Spinal cord (tissue), 10 donors: ENCODE measurements around the gene DGKI. TPM values are rescaled to one million over a fixed set of nuclear protein-coding genes. Genes with fewer than 3 reads are reported as not detected.
A peak's percentile ranks its signal among the peaks of the same experiment; 100 is the strongest.

Experiments used
- DNase-seq, 6 donors: peaks; one replicate each; pipeline versions ENCODE4 v3.0.0 to v3.0.0-alpha.2; 2013 to 2015; ENCODE audit warnings: low spot score in 6 of 6, low read depth in 4 of 6
- H3K27ac ChIP-seq: one replicate; pipeline ENCODE4 v1.5.1; 2013; ENCODE audit warnings: low read depth, low read length, control low read depth
- H3K27me3 ChIP-seq: one replicate; pipeline ENCODE4 v1.6.1; 2013; ENCODE audit warnings: low read length; ENCODE audit not compliant: control insufficient read depth, insufficient read depth
- H3K36me3 ChIP-seq: one replicate; pipeline ENCODE4 v1.6.1; 2013; ENCODE audit warnings: low read length; ENCODE audit not compliant: control insufficient read depth, insufficient read depth
- H3K4me1 ChIP-seq: one replicate; pipeline ENCODE4 v1.6.1; 2013; ENCODE audit warnings: low read length; ENCODE audit not compliant: control insufficient read depth, insufficient read depth
- H3K4me3 ChIP-seq: one replicate; pipeline ENCODE4 v1.5.1; 2013; ENCODE audit warnings: low read depth, low read length, control low read depth
- H3K9me3 ChIP-seq: one replicate; pipeline ENCODE4 v1.6.1; 2013; ENCODE audit warnings: low read length; ENCODE audit not compliant: control insufficient read depth, insufficient read depth
- WGBS: methylation state at CpG from one replicate; pipeline ENCODE4 v1.1.5; 2013; ENCODE audit warnings: missing lambda C conversion rate; ENCODE audit not compliant: insufficient coverage; 5-methylcytosine and 5-hydroxymethylcytosine counted together
- polyA plus RNA-seq, 2 donors: library from polyadenylated mRNA; unstranded; fragments of 120-200 nt; gene quantifications; one replicate each; pipeline ENCODE4 v1.2.1, GENCODE V29; 2013; ENCODE audit not compliant: insufficient read length in 2 of 2
- total RNA-seq, 2 donors: library from RNA; depleted of rRNA in 1 of 2; stranded (reverse); fragments of 120-200 nt in 1 of 2; fragments of >200 nt in 1 of 2; gene quantifications; one replicate each; pipeline versions ENCODE4 v1.2.3 to v1.2.4, GENCODE V29; 2013 to 2014
- donor health status: healthy.

DGKI gene
- total and polyA plus RNA-seq, 4 donors: 12.4 to 75.0 (median 22.7) TPM

DNA sequence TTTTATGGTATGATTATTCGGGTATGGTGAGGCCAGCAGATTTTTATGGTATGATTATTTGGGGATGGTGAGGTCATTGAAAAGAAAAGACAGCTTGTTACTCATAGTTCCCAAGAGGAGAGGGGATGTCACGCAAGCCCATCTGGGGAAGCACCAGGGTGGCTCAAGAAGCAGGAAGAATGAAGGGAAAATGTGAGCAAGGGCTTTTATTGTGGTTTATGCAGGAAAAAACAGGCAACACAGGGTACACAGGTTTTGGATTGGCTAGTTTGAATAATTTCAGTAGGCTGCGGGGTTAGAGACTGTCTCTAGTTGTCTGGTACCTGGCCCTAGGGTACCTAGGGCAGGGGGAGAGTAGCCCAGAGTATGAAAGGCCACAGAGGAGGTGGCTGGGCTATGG lies 26.8 kb upstream of the DGKI start:
- no peak for DNase-seq
- WGBS: 100% methylated on average over 3 of the region's 3 CpGs
- H3K27ac ChIP-seq: no peak overlapping the region
- H3K4me3 ChIP-seq: no peak overlapping the region
- no peaks in the 10 kb centered on the region for H3K27me3 ChIP-seq
- peaks cover 12% of the 10 kb centered on the region for H3K4me1 ChIP-seq
- peaks cover 3% of the 10 kb centered on the region for H3K9me3 ChIP-seq
- peaks cover 2% of the 10 kb centered on the region for H3K36me3 ChIP-seq

DNA sequence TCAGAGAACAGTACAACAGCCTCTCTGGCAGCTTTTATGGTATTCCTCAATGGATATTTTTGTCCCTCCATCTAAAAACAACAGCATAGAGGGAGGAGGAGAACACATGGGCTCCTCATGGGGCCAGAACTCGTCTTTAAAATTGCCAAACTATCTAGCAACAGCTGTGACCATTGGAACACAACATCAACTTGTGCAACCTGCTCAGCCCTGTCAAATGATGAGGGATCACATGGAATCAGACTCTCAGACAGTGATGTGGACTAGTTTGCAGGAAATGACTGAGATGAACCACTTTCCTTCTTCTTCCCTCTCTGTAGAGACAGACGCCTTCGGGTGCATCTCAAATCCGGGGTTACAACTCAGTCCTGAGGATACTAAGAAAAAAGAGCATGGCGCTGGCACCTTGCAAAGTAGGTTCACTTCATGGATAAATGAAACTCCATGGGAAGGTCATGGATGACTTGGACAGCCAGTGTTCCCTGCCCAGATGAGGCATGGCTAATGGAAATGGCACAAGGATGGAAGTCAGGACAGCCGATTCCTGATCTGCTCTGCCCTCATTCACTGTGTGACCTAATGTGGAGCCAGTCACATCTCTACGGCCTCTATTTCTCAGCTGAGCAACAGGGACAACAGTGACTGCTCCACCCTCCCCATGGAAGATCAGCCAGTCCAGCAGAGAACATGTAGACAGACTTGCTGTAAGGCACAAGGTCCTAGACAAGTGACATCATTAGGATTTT lies 24.6 kb upstream of the DGKI start:
- WGBS: 99% methylated on average over 5 of the region's 7 CpGs
- no peak overlapping the region for H3K27ac ChIP-seq

DNA sequence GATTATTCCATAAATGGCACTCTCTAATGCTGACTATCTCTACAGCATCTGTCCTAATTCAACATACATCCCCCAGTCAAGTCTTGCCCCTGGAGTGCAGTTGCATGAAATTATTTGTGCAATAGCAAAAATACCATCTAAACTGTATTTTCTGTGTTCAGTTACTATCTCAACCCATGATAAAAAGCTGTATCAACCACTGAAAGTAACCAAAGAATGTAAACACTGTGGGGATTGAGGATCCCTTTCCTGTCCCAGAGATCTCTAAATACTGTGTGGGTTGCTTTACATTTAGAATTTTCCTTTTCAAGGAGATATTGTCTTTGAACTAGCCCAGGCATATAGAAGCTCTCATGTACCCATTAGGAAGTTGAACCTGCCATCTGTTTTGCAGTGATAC lies 23.9 kb upstream of the DGKI start:
- no peak overlapping the region for H3K4me3 ChIP-seq
- no peaks in the 10 kb centered on the region for H3K27me3 ChIP-seq
- H3K27ac ChIP-seq: no peak overlapping the region
- peaks cover 10% of the 10 kb centered on the region for H3K9me3 ChIP-seq
- no peaks in the 10 kb centered on the region for H3K36me3 ChIP-seq
- peak in 1 of 6 donors; percentile 80 for DNase-seq
- peaks cover 4% of the 10 kb centered on the region for H3K4me1 ChIP-seq

More for the DNA sequence above, 24.6 kb upstream of the DGKI start:
- Histone ChIP-seq H3K9me3 (peaks cover 3% of the 10 kb centered on the region), H3K4me1 (peaks cover 4% of the 10 kb centered on the region), H3K36me3 (no peaks in the 10 kb centered on the region), H3K4me3 (no peak overlapping the region), H3K27me3 (no peaks in the 10 kb centered on the region)
- DNase-seq: peak in 1 of 6 donors; percentile 54

DNA sequence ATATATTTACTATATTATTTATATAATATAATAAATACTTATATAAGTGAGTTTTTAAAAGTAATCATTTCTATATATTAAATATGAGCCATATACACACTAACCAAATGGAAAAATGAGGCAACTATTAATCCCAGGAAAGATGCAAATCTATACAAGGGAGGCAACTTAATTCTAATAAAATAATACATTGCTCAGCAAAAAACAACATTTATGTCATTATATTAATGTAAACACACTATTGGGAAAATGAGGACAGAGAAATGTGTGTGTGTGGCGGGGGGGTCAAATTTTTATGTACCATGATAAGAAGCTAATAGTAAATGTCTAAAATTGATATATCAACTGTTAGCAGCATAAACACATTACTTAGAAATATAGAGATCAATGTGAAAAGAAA lies 23.3 kb upstream of the DGKI start:
- no peak for DNase-seq
- Histone ChIP-seq H3K27ac (no peak overlapping the region), H3K27me3 (no peaks in the 10 kb centered on the region), H3K36me3 (no peaks in the 10 kb centered on the region), H3K4me1 (peaks cover 4% of the 10 kb centered on the region), H3K9me3 (peaks cover 10% of the 10 kb centered on the region), H3K4me3 (no peak overlapping the region)
- no CpG with 5 or more reads among the region's 1 CpG for WGBS

DNA sequence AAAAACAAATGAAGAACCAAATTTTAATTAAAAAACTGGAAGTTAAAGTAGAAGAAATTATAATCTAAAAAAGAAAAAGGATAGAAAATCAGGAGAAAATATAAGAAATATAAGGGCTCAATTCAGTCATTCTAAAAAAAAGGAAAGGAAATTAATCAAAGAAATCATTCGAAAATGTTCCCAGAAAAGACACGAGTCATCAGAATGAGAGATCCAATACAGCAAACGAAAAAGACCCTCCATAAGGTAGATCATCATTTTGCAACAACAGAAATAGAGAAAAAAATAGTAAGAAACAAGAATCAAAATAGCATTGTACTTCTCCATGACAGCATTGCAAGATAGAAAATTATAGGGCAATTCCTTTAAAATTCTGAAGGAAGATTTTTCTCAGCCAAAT lies 22.5 kb upstream of the DGKI start:
- Histone ChIP-seq H3K4me3 (no peak overlapping the region), H3K27me3 (no peaks in the 10 kb centered on the region), H3K9me3 (peaks cover 10% of the 10 kb centered on the region), H3K36me3 (no peaks in the 10 kb centered on the region), H3K4me1 (peaks cover 4% of the 10 kb centered on the region), H3K27ac (no peak overlapping the region)
- no CpG with 5 or more reads among the region's 3 CpGs for WGBS
- DNase-seq: no peak

DNA sequence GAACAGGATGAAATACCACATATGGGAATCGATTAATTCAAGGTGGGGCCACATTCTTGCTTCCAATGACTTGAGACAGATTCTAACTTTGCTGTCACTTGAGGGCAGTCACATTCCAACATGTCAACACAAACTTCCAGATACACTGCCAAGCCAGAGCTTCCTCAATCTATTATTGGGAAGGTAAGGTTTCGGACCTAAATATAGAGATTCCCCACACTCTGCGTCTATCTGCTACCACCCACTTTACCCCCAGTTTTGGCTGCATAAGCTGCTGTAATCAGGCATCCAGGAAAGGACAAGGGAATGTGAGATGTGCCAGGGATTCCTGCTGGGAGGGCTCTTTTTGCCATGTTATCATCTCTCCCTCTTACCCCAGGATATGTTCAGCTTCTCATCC lies 20.5 kb upstream of the DGKI start:
- H3K36me3 ChIP-seq: no peaks in the 10 kb centered on the region
- H3K4me1 ChIP-seq: no peaks in the 10 kb centered on the region
- H3K27me3 ChIP-seq: no peaks in the 10 kb centered on the region
- H3K9me3 ChIP-seq: peaks cover 10% of the 10 kb centered on the region
- no CpG with 5 or more reads among the region's 3 CpGs for WGBS
- no peak overlapping the region for H3K4me3 ChIP-seq
- DNase-seq: no peak
- H3K27ac ChIP-seq: no peak overlapping the region

DNA sequence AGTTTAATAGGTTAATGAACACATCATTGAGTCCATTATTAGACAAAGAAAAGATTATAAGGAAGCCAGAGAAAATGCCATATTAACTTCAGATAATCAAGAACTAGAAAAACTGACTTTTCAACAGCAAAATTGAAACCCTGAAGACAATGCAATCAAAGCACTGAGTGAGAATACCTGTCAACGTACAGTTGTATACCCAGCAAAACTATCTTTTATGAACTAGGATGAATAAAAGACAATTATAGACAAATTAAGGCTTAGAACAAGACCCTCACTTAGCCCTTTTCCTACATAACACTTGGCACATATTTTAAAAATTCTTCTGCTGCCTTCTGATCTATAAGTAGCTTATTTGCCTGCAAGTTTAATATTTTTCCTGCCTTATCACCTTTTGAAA lies 19.0 kb upstream of the DGKI start:
- Histone ChIP-seq H3K9me3 (peaks cover 10% of the 10 kb centered on the region), H3K36me3 (no peaks in the 10 kb centered on the region), H3K4me3 (no peak overlapping the region), H3K27me3 (no peaks in the 10 kb centered on the region), H3K27ac (no peak overlapping the region), H3K4me1 (no peaks in the 10 kb centered on the region)
- WGBS: no CpG with 5 or more reads among the region's 1 CpG
- no peak for DNase-seq

DNA sequence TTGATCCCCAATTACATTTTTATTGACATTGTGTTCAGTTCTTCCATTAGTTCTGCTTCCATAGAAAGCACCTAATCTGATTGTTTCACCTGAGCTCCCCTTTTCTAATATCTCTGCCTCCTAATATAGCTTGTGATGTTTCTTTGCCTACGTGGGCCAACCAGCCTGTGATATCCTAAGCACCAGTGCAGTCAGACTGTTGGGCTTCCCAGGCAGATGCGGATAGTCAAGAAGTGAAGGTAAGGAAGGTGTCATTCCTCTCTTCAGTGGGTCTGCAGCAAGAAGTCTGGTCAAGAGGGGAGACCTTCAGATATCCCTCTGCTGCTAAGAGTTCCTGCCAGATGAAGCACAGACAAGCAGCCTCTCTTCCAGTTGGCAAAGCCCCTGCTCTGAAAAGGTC lies 16.2 kb upstream of the DGKI start:
- no peaks in the 10 kb centered on the region for H3K27me3 ChIP-seq
- H3K4me3 ChIP-seq: no peak overlapping the region
- H3K9me3 ChIP-seq: peaks cover 6% of the 10 kb centered on the region
- no peaks in the 10 kb centered on the region for H3K36me3 ChIP-seq
- DNase-seq: no peak
- 100% methylated on average over 2 of the region's 2 CpGs for WGBS
- H3K4me1 ChIP-seq: no peaks in the 10 kb centered on the region
- no peak overlapping the region for H3K27ac ChIP-seq

DNA sequence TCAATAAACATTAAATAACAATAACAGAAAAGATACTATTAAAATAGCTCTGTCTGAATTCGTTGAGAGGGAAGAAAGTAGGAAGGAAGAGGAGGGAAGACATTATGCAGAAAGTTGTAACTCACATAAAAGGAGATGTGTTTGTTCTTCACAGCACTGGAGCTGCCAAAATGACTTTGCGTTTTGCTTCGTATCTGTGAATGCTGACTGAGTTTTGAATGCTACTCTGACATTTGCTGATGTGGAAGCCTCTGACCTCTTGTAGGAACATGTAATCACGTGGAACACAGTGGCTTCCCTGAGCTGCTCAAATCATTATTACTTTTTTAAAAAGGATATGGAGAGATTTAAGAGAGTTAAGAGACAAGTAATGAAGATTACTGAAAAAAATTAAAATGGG lies 15.6 kb upstream of the DGKI start:
- no peak for DNase-seq
- Histone ChIP-seq H3K36me3 (no peaks in the 10 kb centered on the region), H3K27me3 (no peaks in the 10 kb centered on the region), H3K27ac (no peak overlapping the region), H3K4me3 (no peak overlapping the region), H3K9me3 (peaks cover 6% of the 10 kb centered on the region), H3K4me1 (no peaks in the 10 kb centered on the region)
- WGBS: no CpG with 5 or more reads among the region's 4 CpGs

DNA sequence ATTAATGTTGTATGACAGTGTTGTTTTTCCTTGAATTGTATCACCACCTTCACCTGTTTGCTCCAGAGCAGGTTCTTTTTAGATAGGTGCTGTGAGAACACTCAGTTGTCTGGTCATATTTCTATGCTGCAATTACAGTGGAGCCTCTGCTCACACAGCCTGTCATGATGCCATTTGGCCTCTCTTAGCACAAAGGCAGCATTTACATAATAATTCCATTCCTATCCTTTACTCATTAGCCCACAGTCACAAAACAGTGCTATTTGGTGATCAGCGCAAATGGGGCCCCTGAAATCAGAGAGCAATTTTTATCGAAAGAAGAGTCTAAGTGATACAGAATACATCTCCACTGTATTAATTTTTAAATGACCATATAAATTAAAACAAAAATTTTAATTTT lies 13.8 kb upstream of the DGKI start:
- H3K27ac ChIP-seq: no peak overlapping the region
- no peaks in the 10 kb centered on the region for H3K36me3 ChIP-seq
- H3K4me3 ChIP-seq: no peak overlapping the region
- WGBS: no CpG with 5 or more reads among the region's 2 CpGs
- H3K27me3 ChIP-seq: no peaks in the 10 kb centered on the region
- peak in 1 of 6 donors; percentile 51 for DNase-seq
- H3K9me3 ChIP-seq: no peaks in the 10 kb centered on the region
- no peaks in the 10 kb centered on the region for H3K4me1 ChIP-seq
